Hematopoietic multipotent progenitor cell treated with erythropoietin and hydrocortisone succinate and interleukin-3 and kit ligand, for 17 days (in vitro differentiated cells): ENCODE measurements around the gene COL21A1.
"Not testable (repeated sequence)": the region's sequence is repeated elsewhere in the genome, so short reads cannot be mapped to it uniquely, and the experiment has no call there.

Experiments
- DNase-seq: peaks from one replicate; pipeline ENCODE4 v3.0.0-alpha.2; 2015; ENCODE audit warnings: low spot score

COL21A1 gene

DNA sequence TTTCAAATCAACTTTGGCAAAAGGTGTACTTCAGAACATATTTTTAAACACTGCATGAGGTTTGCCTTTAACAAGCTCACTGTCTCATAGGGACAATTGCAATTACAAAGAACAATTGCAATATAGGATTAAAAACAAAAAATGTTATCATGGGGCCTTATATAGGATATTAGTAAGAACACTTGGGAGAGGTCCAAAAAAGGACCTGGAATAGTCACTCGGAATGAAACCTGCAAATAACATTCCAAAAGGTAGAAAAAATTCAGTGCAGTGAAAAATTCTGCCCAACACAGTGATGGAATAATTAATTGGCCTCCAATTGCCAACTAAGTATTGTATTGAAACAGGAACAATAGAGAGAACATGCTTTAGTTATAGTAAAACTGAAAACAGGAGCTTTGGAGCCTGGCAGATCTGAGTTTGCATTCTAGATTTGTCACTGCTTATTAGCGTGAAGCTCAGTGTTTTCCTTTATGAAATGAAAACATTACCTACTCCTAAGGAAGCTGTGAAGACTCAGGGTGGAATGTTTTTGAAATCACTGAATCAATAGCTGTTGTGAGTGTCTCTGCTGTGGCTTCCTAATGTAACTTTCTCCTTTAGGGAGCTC, 199.3 kb downstream of the COL21A1 start:
- DNase-seq, result no peak

DNA sequence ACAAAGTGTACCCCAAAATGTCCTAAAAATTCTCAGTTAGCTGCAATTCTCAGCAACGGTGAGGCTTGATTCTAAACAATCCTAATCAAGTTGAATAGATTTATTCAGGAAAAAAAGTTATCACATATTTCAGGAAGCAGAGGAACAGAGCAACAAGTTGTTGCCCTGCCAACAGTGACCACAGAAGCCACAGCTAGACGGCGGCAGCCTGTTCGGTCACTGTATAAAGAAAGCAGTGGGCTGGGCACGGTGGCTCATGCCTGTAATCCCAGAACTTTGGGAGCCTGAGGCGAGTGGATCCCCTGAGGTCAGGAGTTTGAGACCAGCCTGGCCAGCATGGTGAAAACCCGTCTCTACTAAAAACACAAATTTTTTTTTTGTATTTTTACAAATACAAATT, 200.8 kb downstream of the COL21A1 start:
- DNase-seq, result no peak

DNA sequence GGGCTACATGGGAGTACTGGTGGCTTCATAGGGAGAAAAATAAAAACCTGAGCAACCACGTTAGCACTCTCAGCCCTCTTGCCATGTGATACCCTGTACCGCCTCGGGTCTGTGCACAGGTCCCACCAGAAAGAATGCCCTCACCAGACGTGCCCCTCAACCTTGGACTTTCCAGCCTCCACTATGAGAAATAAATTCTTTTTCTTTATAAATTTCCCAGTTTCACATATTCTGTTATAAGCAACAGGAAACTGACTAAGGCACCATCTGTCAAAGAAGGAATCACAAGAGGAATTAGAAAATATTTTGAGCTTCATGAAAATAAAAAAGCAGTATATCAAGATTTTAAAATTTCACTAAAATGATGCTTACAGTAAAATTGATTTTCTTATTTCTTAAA, 203.6 kb downstream of the COL21A1 start:
- DNase-seq, result no peak

DNA sequence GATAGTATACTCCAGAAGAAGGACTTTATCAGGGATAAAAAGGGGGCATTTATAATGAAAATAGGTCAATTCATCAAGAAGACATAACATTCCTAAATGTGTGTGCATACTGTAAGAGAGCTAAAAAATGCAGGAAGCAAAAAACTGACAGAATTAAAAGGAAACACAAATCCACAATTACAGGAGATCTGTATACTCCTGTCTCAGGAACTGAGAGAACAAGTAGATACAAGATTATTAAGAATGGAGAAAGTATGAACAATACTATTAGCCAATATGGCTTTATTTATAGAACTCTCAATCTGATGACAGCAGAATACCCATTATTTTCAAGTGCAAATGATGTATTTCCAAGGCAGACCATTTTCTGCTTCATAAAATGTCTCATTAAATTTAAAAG, 204.3 kb downstream of the COL21A1 start:
- DNase-seq, result no peak

DNA sequence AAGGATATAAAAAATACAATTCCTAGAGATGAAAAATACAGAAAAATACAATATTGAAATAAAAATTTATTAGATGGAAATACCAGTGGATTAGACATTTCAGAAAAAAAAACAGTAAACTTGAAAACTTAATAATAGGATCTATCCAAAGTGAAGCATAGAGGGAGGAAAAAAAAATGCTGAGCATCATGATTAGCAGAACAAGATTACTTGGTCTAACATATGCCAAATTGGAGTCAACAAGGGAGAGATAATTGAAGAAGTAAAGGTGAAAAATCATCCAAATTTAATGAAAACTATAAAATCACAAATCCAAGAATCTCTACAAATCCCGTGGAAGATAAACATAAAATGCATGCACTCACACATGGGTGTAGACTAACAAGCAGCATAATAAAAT, 205.8 kb downstream of the COL21A1 start:
- DNase-seq, result no peak

DNA sequence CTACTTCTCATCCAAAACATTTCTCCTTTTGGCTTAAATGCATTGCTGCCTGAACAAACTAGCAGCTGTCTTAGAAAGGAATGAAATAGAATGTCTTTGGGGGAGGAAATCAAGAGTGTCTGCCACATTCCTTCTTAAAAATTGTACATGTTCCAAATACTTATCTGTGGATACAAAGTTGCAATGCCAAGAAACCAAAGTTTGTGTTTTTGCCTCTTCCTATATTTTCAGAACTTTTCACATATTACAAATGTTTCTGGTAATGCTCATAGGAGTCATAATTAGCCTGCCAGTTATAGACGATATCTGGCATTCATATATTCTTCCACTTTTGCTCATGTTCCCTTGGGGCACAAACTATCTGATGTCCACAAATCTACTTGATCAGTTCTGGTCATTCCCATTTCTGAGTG, 206.5 kb downstream of the COL21A1 start:
- no peak for DNase-seq

DNA sequence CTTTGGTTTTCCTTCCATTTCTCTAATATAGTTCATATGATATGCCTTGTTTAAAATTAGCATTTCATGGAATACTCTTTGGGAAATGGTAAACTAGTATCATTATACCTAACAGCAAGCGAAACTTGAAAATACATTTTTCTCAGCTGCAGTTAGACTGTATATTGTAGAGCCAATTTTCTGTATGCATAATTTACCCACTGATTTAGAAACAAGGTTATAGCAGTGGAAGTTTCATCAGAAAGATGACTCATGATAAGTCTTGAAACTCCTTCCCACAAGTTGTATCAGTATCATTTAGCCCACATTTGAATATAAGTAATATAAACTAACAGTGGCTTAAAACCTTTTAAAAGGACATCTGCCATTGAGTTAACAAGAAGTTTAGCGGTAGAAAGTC, 207.2 kb downstream of the COL21A1 start:
- DNase-seq, result no peak

DNA sequence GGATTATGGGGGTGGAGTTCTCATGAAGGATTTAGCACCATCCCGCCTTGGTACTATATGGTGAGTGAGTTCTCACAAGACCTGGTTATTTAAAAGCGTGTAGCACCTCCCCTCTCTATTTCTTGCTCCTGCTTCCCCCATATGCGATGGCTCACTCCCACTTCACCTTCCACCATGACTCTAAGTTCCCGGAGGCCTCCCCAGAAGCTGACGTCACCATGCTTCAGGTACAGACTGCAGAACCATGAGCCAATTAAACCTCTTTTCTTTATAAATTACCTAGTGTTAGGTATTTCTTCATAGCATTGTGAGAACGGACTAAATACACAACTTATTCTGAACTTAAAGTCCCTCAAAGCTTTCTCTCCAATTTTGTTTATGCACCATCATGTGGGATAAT, 208.6 kb downstream of the COL21A1 start:
- DNase-seq, result no peak

DNA sequence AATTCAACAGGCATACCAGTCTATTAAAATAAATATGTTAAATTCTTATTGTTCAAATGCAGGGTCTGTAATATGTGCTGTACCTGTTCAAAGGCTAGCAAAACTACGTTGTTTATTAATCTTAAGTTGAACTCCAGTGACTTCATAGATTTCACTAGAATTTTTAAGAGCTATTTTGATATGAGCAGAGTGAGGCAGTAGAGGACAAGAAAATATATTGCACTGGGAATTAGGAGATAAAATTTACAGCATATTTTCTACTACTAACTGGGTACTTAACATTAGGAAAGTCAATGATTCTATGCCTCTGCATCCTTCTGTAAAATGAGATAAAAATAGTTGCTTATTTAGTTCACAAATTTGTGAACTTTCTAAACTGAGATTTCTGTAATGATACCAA, 209.8 kb downstream of the COL21A1 start:
- DNase-seq, result no peak

DNA sequence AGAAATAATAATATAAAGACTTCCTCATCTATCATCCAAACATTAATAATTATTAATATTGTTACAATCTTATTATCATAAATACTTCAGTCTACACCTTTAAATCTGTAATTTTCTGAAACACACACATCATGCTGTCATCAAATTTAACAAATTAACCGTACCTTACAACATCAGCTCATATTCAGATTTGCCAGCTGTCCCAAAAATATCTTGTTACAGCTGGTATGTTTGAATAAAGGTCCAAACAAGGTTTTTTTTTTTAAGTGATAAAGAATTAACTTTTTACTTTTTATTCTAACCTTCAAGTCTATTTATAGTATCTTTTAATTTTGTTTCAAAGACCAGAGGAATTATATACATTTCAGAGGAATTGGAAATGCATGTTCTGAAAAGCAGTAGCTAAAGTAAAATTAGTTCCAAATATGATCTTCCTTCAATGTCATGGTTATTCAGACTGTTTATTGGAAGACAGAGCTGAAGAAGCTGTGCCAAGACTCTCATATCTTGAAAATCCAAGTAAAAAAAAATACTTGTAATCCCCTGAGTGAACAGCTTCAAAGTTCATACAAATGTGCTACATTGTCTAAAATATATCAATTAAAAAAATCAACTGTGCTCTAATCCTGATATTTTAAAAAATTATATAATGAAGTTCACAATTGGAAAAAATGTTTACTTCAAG, 210.3 kb downstream of the COL21A1 start:
- no peak for DNase-seq

DNA sequence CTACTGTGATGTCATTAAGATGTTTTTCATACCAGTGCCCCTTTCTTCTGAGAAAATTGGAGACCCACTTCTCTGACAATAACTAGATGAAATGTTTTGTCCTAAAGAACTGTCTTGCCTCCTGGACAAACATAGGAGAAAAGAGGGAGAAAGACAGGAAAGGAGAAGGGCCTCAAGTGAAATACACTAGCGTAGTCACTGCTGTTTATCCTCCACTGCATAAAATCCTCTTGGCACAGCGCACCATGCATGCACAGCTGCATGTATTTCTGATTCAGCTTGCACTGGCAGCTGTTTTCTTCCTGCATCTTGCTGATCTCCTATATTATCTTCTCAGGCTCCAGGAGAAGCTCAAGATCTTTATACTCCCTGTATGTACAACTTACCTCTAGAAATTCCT, 214.0 kb downstream of the COL21A1 start:
- DNase-seq, result no peak

DNA sequence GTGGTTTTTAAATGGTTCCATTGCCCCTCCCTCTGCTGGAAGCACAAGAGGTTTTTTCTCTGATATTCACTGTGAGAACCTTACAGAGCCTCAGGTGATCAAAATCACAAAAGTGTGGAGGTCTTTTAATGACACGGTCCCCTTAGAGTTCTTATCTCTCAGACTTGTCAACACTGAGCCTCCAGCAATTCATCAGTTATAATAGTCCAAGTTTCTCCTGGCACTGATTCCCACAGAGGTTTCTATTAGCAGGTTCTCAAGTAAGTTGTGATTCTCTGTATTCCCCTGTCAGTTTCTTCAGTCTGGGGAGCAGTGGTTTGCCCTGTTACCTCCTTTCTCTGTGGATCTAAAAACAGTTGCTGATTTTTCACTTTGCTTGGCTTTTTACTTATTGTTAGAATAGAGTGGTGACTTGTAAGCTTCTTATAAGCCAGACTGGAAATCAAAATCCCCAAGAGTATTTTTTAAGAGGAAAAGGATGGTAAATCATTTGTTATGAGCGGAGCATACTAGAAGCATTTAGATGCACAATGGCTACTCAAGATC, 214.6 kb downstream of the COL21A1 start:
- DNase-seq, result no peak

DNA sequence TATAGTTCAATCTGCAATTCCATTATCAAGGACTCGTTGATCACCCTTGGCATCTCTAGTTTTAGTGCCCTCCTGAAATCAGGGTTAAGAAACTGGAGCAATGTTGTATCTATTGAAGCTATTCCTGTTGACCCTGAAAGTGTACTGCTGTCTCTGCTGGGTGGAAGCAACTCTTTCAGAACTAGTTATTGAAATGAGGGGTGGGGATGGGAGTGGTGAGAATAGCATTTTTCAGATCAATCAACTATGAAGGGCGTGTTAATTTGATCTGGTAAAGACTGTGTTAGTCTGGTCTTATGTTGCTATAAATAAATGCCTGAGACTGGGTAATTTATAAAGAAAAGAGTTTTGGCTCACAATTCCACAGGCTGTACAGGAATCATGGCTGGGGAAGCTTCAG, 219.5 kb downstream of the COL21A1 start:
- no peak for DNase-seq

DNA sequence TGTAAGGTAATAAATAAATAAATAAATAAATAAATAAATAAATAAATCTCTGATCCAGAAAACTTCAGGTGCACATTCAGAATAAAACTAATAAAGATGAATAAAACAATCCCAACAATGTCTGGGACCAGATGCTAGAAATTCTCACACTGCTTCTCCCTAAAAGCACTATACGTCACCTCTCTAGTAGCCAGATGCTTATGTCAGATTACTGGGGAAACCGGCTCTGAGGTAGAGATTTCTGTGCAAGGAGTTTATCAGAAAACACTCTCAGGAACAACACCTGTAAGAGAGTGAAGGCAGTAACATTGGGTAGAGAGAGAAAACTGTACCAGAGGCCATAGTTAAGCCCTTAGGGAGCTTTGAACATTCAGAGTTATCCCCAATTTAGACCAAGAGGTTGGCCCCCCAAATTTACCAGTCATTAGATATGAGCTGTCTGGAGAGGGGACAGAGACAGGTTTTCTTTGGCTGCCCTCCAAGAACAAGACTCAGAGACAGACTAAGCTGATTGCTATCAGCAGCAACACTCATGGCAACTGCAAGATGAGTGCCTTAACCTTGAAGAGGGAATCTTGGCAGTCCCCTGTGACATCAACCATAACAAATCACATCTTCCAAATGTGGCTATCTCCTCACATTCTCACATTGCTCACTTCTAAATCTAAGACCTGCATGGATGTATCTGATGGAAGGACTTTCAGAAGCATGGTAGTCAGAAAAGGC, 220.8 kb downstream of the COL21A1 start:
- DNase-seq, result no peak

DNA sequence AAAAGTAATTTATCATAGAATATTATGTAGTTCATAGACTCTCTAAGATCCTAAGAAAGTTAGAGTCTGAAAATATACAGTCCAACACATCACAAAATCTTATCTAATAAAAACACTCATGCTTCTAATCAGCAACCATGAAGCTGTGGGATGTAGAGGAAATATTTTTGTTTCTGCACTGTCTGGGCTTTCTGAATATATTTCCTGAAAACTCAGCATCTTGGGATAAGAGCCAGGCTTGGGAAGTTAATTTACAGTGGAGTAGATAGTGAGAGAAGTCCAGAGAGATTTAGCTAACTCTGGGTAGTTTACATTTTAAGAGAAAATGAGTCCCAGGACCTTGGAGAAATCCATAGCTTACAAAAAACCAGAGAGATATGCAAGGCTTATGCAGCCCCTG, 221.6 kb downstream of the COL21A1 start:
- DNase-seq, result no peak

DNA sequence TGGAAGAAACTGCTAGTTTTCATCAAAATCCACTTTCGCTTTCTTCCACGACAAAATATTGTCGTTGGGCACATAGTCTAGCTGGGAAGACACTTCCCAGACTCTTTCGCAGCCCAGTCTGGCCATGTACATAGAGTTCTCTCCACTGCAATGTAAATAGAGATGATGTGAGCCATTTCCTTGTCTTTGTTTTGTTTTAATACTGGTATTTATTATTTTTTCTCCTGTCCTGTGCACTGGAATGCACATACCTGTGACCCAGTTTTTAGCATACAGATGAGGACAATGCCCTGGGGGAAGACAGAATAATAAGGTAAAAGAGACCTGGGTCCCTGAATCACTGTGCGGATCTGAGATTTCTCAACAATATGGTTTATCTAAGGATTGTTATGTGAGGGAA, 222.4 kb downstream of the COL21A1 start:
- no peak for DNase-seq

DNA sequence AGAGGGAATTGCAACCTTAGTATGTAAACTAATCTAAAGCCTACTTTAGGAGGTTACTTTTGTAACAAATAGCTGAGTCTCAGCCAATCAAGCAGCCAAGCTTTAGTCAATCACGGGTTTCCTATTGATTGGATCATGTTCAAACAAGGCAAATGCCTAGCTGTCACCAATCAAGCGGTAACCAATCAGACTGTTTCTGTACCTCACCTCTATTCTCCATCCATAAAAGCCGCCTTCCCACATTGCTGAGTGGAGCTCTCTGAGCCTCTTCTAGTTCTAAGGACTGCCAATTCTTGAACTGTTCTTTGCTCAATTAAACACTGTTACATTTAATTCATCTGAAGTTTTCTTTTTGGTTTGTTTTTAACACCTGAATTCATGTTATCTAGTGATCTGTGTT, 223.6 kb downstream of the COL21A1 start:
- no peak for DNase-seq

DNA sequence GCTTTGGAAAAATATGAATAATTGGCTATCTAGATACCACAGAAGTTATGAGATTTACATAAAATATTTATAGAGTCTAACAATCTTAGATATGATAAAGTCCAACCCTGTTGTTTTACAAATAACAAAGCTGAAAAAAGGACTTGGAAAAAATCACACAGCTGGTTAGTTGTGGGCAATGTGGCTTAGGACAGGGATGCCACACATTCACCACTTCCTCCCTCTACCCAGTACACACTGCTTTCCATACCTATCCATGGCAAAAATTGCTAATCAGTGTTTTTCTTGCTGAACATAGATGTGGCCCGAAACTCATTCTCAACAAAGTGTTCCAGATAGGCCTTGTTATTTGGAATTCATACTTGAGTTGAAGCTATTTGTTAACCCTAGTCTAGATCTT, 224.7 kb downstream of the COL21A1 start:
- no peak for DNase-seq

DNA sequence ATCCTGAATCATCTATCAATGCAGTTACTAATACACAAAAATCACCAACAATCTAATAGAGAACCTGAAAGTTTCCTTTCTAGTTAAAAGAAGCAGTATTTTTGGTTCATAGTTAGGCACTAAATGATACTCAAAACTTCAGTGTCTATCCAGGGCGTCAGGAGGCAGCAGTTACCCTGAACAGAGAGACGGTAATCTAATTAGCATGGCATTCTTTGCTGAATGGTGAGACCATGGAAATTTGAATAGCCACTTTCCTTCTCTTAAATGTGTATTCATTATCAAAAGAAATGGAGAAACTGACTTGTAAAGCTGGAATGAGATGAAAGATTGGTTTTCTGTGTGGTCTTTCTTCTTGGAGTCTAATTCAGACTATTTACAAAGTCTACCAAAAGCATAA, 225.4 kb downstream of the COL21A1 start:
- DNase-seq, result no peak

DNA sequence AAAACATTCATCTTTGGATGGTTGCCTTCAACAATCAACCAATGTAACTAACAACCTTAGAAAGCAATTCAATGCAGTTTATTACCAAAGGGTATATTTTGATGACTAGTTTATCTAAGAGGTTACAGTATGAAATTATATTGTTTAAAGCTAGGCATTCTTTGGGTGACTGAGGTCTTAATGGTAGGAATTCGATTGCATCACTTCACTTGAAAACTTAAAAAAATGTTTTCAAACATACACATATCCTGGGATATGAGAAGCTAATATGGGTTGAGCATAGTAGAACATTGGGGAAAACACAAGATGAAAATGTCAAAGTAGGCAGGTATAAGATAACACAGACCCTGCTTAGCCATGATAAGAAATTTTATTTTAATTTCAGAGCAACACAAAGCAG, 227.4 kb downstream of the COL21A1 start:
- no peak for DNase-seq

DNA sequence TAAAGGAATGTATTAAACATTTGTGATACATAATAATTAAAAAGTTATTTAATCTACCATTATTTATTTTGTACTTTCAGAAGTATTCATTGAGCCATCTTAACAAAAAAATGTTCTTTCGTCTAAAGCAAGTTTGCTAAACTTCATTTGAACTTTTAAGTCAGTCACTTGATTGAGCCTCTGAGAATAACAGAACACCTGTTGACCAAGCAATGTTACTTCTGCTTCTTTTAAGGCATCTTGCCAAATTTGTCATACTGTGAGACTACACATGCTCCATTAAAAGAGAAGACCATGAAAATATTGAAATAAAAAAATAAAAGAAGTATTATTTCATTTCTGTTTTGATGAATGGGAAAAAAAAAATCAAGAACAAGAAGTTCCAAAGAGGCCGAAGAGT, 230.2 kb downstream of the COL21A1 start:
- no peak for DNase-seq

DNA sequence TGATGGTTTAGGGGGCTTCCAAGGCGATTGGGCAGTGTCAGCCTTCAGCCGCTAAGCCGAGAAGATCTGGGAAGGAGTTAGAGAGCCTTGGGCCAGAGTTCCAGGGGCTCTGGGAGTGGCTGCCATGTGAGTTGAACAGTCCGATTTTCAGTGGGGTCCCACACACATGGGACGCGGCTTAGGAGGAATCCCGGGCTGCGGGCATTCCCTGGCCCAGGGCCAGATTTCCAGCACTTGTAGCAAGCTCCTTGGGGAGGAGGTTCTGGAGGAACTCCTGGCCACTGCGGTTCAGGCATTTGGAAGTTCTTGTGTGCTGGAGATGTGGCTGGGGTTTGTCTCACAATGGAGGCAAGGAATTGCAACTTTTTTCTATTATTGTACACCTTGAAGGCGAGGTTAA, 233.3 kb downstream of the COL21A1 start:
- not testable (repeated sequence) for DNase-seq

DNA sequence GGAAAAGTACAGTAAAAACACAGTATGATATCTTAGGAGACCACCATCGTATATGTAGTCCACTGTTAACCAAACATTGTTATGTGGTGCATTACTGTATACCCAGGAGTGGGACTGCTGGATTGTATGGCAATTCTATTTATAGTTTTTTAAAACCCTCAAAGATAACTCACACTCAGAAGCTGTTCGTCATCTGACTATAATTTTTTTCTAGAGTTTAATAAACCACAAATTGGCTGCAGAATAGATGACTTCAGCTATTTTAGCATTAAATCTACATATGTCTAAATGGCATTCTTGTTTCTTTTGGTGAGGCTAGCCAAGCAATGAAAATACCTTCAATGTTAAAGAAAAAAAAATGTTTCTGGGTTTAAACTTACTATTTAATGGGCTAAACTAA, 237.7 kb downstream of the COL21A1 start:
- no peak for DNase-seq
